ENCODE data around the gene PCTP.

The PCTP gene

GRCh38 chr17:55760643-55761355, 9.9 kb downstream of the PCTP start:
- no peak for DNase-seq

GRCh38 chr17:55762086-55762858, 11.4 kb downstream of the PCTP start:
- no peak for DNase-seq

GRCh38 chr17:55763856-55764255, 13.0 kb downstream of the PCTP start:
- DNase-seq: no peak

- DNase-seq: no peak
Measured at GRCh38 chr17:55764610-55765009, 13.8 kb downstream of the PCTP start.

GRCh38 chr17:55765472-55765871, 14.6 kb downstream of the PCTP start:
- DNase-seq: no peak

- DNase-seq: no peak
Measured at GRCh38 chr17:55768936-55769624, 18.2 kb downstream of the PCTP start.

- no peak for DNase-seq
Measured at GRCh38 chr17:55769625-55770000, 18.8 kb downstream of the PCTP start.

- DNase-seq: peak; percentile 29
Measured at GRCh38 chr17:55770196-55770870, 19.5 kb downstream of the PCTP start.

DNA sequence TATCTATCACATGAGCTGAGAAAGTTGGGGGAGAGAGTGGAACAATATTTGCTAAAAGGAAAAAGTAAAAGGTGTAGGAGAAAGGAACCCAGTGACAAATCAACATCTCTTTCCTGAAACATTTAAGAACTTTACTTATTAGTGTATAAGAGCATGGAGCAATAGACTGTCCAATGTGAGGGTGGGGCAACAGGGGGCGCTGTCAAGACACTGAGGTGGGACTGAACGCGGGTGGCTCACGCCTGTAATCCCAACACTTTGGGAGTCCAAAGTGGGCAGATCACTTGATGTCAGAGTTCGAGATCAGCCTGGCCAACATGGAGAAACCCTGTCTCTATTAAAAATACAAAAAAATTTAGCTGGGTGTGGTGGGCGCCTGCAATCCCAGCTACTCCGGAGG, 21.2 kb downstream of the PCTP start:
- DNase-seq: no peak

DNA sequence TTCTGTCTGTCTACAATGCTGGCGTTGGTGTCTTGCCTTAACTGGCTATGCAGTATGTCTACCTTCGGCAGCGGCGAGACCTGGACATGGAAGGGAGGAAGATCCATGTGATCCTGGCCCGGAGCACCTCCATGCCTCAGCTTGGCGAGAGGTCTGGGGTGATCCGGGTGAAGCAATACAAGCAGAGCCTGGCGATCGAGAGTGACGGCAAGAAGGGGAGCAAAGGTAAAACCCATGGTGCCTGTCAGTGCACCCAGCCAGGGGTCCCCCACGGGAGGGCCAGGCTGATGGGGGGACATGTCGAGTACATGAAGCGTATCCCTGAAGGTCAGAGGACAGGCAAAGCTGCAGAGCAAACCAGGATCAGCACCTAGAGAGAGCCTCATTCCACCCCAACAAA, 22.8 kb downstream of the PCTP start:
- DNase-seq: no peak

GRCh38 chr17:55774846-55775271, 24.0 kb downstream of the PCTP start:
- DNase-seq: peak; percentile 38

GRCh38 chr17:55776271-55776670, 25.4 kb downstream of the PCTP start:
- DNase-seq: no peak

DNA sequence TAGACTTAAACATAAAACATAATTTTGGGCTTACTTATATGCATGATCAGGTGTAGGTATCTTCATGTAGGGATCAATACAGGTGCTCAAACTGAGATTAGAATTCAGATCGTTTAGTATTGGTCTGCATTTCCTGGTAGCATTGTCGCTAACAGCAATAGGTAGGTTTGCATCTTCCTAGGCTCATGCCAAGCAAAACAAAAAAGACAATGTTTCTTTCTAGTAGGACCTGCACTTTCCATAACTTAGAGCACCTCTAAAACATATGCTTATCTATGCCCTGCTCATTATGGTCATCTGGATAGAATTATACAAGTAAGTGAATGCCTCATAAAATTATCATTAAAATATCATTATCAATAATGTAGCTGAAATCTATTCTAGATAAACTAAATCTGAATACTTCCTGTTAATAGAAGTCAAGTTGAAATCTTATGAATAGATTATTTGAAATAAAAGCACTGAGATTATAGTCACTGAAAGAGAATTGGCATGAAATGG, 26.7 kb downstream of the PCTP start:
- no peak for DNase-seq

DNA sequence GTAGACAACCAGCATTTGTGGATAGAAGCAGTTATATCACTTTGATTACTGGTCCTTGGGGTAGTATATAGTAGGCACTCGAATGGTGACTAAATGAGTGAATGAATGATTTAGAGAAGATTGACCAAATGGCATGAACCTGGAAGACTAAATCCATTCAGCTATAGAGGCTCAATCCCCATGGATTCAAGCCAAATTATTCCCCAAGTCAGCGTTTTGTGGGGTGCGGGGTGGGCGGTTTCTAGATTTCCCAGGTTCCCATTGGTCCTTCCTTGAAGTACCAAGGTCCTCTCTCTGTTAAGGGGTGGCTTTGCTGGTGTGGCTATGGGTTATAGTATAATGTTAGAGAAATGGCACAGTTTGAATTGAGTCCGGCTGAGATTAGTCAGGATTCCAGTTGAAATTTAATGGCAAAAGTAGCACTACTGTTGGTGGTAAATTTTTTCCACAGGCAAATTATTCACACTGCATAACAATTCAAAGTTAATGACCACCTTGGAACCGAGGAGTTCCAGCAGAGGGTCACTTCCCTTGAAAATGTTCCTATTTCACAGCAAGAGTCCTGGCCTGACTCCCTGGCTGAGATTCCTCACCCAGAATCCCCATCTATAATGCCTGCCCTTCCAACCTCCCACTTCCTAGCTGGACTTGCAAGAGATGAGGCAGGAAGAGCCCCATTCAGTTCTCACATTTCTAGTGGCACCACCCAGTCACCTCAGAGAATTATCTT, 27.7 kb downstream of the PCTP start:
- DNase-seq: no peak

DNA sequence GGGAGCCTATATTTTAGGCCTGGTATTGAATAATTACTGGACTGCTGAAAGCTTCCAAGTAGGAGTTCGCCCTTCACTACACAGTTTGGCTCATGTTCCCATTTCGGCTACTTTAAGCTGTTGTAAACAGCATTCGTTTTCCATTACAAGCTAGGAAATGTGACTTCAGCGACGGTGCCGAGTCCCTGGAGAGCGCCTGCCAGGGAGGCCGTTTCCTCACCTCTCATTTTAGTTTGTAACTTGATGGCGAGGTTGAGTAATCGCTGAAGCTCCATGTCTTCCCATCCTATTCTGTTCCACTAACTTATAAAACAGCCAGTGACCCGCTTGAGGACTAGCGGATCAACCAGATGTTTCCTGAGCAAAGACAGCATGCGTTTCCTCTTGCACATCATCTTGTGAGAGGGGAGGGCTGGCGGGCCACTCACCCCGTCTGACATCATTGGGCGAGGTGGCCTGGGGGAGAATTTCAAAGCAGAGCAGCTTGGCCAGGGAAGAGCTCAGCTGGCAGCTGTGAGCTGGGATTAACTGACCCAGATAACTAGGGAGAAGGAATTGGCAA, 32.9 kb downstream of the PCTP start:
- peak; percentile 3 for DNase-seq

DNA sequence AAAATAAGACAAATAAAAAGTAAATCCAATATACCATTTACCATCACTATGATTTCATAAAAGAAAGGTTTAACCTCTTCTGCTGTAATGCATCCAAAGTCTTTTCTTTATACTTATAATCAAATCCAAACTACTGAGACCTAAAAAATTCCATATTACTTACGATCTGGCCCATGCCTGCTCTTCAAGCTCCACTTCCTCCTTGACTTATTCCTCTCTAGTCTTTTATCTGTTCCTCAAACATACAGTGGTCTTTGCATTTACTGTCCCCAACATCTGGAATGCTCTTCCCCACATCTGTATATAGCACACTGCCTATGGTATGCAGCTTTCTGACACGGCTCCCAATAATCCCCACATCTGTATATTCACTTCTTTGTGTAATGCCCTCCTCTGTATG, 33.8 kb downstream of the PCTP start:
- no peak for DNase-seq

- DNase-seq: no peak
Measured at GRCh38 chr17:55785181-55785580, 34.3 kb downstream of the PCTP start.

DNA sequence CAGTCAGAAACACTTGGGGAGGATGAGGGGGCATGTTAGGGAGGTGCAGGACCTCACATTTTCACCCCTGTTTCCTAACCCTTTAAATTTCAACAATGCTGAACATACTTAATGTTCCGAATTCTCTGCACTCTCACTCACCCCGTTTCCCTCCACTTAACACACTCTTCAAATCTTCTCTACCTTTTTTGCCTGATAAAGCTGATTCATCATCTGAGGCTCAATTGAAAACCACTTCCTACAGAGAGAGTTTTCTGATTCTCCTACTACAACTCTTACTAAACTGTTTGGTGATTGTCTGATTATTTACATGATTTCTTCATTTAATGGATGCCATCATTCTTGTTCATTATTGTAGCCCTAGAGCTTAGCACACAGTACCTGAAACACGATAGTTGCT, 42.4 kb downstream of the PCTP start:
- DNase-seq: no peak

DNA sequence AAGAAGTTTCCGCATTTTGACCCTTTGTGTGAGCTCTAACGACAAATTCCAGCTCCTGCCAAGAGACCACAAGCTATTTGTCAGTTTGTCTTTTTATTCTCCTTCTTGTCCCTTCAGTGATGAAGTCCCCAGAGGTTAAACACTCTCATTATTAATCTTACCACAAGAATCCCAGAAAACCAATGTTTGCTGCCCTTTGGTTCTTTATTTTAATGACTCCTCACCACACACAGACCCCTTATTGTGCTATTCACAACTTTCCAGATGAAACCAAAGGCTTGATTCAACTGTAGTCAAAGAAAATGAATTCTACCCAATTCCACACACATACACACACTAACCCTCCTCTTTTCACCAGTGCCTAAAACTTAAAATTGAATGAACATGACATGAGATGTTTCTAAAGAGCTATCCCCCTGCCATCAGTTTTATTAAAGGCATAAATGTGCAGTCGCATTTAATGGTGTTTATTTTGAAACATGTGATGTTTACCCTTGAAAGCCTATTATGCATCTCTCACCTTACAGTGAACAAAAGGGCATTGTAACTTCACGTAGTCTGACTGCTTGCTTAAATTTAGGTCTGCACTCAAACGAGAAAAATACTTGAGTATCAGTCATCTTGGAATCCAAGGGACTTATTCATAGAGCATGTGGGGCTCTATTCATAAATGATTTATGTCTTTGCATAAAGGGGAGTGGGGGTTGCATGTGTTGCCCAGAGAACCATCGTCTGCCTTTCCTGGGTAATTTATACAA, 44.1 kb downstream of the PCTP start:
- no peak for DNase-seq

- DNase-seq: no peak
Measured at GRCh38 chr17:55806745-55807495, 56.1 kb downstream of the PCTP start.

- DNase-seq: no peak
Measured at GRCh38 chr17:55811536-55811935, 60.7 kb downstream of the PCTP start.

All from NCI-H510A (cell line).